Esophagus mucosa (tissue), 1 donor: ENCODE measurements around the gene QKI. TPM values are rescaled to one million over a fixed set of nuclear protein-coding genes. Genes with fewer than 3 reads are reported as not detected.

Experiments
- ATAC-seq: fragments of 200-7000 bp; cut with Tn5 transposase; one replicate; pipeline ENCODE4 v1.9.1; 2020
- total RNA-seq: library from RNA; stranded (reverse); gene quantifications from one replicate; pipeline ENCODE4 v1.2.4, GENCODE V29; 2023
- donor health status: DM: yes; HTN: yes; CAD: no.

The QKI gene
- total RNA-seq, 1 donor from 2014 or later: 39.6 TPM

DNA sequence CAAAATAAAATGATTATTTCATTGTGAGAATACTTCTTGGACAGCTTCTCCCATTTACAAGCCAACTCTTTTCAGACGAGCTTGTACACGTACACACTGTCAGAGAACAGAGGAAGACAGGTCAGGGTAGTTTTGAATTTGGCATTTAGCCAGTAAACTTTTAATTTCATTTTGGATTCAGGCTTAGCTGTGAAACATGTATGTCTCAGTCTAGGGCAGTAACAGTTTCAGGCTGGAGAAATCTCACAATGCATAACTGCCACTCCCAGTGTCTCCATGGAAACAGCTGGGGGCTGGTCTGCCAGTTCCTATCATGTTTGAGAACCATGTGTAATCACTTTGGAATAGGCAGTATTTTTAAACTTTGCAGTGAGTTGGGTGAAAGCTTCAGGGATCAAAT is 22.0 kb upstream of the QKI start:
- peak; percentile 96 for ATAC-seq

DNA sequence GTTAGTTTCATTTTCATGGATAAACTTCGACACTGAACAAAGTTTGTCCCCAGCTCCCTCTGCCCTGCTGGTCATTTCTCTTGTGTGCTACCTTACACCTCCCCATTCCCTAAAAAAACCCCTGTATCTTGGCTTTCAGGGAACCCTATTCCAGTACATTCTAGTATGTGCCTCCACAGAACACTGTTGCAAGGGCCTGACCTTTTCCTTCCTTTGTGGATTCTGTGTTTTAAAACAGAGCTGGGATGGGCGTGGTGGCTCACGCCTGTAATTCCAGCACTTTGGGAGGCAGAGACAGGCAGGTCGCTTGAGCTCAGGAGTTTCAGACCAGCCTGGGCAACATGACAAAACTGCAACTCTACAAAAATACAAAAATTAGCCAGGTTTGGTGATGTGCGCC is 20.6 kb upstream of the QKI start:
- no peak for ATAC-seq

DNA sequence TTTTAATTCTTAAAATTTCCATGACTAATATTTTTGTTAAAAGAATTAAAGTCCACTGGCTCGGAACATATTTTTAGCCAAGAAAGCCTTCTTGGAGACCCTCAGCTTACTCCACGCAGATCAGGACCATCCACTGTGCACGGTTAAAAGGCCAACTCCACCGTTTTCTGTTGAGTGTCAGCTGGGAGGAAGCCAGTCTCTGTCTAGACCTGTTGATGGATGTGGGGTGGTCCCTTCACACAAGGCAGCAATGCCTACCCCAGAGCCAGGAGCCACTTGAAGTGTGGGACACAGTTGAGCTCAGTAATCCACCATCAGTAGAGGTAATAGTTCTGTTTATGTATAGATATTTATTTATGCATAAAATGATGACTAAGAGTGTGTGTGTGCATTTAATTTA is 19.9 kb upstream of the QKI start:
- no peak for ATAC-seq

DNA sequence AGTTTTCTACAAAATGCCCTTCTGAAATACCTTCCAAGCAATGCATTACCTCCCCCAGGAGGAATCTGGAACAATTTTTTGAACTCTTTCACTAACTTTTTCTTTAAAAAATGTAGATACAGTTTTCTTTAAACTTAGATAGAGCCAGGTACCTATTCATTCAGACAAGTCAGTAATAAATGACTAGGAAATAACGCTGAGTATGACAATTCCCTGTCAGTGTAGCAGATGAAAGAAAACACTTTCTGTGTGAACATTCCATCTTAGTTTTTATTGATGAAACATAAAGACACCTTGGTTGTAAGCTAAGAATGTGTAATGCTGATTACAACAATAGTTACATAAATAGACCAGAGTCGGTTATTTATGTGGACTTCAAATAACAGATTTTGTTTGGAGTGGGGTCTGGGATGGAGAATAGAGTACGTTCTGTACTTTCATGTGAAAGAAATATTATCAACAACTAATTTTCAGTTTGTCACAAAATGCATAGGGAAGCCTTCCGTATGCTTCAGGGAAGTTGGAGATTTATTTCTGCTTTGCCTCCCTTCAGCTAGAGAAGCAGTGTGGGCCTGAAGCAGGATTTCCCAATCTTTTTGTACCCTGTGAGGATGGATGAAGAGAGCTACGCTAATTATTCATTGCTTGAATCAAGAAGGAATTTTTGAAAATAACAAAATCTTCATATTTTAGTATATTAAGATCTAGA is 19.2 kb upstream of the QKI start:
- ATAC-seq: no peak

DNA sequence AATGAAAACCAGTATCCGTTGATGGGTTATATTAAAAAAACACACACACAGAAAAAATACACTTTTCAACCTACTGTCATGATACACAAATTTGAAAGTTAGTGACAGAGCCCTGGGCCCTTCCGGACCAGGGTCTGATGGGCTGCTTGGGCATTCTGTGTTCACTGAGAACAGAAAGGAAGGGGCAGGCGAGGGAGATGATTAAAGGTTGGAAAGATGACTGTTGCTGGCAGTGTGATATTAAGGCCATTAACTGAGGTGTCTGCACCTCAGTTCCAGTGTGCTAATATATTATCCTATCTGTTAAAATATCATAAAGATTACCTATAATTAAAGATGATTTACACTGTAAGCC is 18.7 kb upstream of the QKI start:
- ATAC-seq: no peak

DNA sequence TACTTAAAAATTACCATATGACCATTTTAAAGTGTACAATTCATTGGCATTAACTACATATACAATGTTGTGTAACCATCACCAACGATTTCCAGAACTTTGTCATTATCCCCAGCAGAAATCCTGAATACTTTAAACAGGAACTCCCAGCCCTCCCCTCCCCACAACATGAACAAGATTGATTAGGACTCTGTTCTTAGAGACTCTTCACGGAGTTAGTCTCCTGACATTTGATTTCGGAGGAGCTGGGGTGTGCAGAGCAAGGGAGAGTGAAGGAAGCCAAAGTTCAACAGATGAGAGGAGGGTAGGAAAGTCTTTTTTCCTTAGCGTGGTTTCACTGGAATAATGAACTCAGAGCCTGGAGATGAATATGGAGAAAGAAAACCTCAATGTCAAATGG is 17.2 kb upstream of the QKI start:
- ATAC-seq: no peak

DNA sequence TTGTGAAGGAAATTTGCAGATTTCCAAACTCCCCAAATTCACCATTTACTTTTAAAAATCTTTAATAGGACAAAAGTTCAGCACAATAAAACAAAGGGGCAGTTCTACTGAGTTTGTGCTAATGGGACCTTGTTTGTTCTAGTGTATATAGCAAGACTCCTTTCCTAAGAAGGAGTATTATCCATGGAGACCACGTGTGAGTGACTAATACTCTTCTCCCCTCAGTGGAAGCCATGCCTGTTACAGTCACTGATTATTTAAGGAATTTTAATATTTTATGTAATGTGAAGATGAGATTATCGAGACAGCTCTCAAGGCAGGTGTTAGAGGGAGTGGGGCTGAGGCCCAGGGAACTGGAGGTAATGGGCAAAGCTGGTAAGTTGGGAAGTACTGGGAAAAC is 16.4 kb upstream of the QKI start:
- ATAC-seq: no peak

DNA sequence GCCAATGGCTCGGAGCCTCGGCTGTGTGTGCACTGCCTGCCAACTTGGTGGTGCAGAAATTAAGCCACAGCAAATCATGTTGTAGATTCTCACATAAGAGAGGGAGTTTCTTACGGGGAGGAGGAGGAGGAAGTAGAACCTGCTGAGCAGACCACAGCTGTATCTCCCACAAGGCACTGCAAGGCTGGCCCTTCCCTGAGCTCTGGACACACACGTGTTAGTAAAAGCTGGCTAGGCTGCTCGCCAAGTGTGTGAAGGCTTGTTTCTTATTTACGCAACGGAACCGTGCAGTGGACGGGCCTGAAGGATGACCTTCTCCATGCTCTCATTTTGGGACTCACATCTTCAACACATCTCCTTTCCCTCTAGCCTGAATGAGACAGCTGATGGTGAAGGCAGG is 15.7 kb upstream of the QKI start:
- peak; percentile 72 for ATAC-seq

DNA sequence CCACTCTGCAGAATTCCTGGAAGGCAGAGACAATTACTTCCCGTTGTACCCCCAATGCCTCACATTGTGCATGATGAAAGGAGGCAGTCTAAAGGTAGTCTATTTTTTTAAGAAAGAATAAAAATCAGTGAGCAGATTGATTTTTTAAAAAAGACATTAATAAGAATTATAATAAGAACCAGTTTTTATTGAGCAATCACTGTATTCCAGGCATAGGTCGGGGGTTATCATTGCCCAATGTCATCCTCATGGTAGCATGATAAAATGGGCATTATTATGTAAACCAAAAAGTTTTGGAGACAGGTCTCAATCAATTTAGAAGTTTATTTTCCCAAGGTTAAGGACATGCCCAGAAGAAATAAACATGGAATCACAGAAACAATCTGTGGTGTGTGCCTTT is 14.0 kb upstream of the QKI start:
- ATAC-seq: no peak

DNA sequence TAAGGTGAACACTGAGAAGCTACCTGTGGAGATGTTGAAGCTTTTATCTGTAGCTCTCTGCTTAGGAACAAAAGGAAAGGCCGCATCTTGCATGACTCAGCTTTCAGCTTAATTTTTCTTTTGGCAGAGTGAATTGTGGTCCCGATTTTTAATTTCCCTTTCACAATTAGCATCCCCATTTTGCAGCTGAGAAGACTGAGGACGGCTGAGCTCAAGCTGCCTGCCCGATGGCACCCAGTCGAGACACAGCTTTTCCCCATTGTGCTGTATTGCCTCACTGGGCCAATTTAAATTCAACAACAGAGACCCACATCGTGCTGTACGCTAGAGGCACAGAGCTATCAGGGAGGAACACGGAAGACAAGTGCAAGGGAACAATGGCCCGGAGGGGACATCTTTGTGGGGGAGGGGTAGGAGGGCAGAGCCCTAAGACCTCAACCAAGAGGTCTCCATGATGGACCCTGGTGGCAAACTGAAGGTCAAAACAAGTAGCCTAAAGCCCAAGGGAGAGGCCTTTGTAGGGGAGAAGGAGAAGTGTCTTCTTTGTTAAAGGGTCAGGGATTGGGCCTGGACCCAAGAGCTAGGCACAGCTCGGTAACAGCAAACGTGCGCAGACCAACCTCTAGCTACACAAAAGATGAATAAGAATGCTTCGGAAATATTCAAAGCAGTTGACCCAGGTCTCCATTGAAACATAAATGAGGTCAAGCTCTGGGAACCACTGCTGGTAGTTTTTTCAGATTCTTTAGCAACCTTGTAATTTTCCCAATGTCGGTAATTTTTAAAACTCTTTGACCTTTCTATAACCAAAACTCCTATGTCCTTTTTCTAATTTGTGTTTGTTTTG is 13.3 kb upstream of the QKI start:
- ATAC-seq: no peak

DNA sequence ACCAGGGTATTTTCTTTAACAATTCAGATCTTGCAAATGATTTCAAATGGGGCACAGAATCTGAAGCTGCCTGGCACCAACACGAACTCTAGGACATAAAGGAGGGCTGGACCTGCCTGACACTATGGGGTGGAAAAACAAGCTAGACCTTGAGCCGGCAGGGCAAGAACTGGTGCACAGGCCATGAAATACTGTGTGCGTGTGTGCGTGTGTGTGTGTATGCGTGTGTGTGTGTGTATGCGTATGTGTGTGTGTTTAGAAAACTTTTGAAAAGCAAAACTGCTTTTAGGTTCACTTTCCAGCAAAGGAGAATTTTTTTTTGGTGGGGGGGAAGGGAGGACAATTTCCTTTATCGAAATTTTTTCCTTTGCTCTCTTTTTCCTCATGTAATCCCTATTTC is 11.9 kb upstream of the QKI start:
- no peak for ATAC-seq

DNA sequence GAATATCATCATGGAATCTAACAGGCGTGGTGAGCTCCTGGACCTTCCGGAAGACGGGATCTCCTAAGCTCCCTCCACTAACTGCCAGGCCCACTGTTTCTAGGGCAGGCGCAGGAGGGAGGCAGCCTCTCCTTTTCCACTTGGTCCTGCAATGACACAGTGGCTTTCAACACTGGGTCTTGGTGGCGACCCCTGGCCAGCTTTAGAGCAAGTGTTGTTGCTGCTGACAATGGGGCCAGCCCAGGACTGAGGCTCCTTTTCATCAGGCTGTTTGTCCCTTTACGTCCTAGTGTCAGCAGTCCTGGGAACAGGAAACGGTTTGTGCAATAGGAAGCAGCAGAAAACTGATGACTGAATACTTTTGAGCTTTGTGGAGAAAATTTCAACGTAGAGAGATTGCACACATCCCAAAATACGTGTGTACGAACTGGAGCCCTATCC is 9.7 kb upstream of the QKI start:
- peak; percentile 48 for ATAC-seq

DNA sequence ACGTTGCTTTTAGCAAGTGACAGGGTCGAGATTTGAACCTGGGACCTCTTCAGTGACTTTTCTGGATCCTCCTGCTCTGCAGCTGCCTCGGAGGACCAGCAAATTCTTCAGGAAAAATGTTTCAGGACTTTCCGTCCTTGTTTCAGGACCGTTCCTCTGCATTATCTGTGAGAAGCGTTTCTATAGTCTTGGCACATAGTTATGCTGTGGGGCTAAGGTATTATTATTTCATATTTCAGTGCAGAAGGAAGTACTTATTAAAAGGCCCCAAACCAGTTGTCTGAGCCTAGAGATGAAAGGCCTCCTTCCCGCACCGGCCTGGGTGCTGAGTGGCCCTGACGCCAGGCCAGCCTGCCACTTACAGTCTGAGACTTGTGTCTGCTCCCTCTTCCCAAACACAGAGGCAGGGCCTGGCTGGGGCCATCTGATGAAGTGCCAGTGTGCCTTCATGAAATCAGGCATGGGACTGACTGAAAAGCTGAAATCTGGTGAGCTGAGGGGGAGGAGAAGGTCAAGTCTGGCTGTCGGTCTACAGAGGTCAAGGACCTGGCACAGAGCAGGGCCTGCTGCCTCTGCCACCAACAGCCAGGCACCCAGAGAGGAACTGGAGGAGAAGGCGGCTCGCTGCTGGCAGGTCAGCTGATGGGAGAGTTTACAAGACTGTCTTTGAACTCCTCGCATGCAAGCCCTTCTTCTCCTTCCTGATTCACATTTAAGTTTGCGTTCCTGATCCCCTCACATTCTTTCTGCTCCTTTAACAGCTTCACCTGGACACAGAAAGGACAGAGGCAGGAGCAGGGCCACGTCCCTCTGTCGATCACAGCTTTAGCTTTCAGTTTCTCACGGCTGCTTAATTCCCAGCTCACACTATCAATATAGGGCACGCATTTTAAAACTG is 8.9 kb upstream of the QKI start:
- ATAC-seq: peak; percentile 65

DNA sequence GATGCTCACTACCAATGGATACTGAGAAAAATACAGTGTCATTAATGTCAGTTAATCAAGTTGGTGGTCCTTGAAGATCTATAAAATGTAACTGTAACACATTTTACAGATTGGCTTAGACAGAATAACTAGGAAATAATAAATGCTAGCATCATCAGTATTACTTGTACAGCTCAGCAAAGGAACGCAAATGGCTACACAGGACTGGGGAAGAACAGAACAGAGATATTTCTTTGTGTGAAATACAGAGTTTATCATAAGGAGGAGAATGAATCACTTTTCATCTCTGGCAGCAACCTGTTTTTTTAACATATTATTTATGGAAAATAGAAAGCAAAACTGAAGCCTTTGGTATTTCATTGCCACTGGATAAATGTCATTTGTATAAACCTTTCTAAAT is 8.2 kb upstream of the QKI start:
- ATAC-seq: no peak

DNA sequence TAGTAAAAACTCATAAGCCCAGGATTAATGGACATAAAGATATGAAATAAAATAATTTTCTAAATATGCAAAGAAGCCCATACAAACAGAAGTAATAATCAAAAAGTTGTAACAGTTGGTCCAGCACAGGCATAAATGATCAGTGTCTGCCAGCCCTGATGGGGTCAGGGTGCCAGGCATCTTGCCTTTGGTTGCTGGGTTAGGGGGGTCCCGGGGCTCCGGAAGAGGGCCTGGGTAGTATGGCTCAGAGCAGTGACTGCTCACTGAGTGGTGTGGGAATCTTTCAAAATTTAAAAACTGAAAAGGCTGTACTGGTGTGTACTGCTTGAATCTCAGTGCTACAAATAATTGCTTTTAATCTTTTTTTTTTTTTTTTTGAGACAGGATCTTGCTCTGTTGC is 7.7 kb upstream of the QKI start:
- no peak for ATAC-seq

DNA sequence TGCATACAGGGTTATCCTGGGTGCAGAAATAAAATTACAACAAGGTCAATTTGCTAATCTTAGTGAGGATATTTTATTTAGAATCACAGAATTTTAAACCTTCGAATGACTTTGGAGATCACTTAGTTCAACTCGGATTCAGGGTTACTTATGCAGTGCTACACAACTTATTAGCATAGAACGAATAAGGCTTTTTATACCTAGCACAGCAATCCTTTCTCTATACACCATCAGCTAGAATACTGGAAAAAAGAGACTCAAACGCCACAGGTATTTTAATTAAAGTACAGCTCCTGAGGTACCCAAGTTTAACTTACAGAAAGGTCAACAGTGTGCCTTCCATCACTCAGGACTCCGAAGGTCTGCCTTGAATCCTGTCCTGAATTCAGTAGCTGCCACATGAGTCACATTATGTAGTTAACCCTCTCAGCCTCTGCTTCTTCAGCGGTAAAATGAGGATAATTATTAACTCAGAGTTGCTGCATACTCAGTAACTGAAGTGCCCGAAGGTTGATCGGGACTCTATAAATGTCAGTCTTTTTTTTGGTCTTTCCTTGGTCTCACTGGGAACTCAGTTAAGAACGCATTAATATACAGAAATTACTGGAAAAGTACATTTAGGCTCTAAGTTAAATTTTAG is 6.0 kb upstream of the QKI start:
- no peak for ATAC-seq

DNA sequence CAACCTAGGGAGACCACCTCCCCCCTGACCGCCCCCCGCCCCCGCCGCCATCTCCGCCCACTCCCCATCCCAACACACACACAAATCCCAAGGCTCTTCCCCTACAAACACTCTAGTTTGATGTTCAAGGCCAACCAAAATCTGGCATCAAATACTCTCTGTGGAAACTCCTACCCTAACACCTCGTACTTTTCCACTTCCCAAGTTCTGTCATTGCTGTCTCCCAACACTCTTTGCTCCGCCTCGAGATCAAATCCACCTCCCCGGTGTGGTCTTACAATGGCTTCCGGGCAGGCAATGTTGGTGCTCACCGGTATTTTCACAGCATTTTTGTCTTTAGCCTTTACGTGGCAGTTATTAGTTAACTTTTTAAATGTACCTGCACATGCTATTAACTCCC is 4.8 kb upstream of the QKI start:
- no peak for ATAC-seq

DNA sequence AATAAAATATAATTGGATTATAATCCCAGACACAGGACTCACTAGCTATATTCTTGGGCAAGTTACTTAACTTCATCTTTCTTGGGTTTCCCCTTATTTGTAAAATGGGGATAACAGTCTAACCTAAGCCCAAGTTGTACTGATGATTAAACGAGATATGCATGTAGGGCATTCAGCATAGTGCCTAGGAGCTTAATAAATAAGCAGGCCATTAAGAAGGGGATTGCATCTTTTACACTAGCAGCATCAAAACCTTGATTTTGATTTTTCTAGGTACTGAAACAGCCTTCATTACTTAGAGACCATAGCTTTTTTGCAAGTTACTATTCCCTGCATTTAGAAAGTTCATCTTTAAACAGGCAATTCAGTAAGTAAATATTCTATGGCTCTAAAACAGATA is 2.2 kb upstream of the QKI start:
- ATAC-seq: no peak

DNA sequence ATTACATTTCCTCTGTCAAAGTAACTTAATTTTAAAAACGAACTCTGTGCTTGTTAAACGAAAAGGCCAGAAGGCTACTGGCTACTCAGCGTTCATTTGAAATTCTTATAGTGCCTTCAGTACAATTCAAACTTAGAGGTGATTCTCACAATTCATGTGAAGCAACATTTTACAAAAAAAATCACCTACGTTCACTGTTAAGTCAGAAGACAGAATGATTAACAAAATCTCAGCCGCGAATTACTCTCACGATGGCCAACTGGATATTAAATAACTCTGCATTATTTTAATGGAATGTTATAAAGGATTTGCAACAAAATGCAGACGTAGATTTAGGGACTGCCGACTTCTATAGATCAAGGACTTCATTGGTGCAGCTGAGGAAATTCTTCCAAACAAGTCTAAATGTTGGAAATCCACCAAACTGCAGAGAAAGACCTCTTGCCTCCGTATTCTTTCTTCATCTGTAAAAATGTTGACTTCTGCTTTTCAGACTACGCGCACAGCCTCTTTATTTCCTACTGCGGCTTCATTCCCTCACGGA is 1.6 kb upstream of the QKI start:
- ATAC-seq: no peak

DNA sequence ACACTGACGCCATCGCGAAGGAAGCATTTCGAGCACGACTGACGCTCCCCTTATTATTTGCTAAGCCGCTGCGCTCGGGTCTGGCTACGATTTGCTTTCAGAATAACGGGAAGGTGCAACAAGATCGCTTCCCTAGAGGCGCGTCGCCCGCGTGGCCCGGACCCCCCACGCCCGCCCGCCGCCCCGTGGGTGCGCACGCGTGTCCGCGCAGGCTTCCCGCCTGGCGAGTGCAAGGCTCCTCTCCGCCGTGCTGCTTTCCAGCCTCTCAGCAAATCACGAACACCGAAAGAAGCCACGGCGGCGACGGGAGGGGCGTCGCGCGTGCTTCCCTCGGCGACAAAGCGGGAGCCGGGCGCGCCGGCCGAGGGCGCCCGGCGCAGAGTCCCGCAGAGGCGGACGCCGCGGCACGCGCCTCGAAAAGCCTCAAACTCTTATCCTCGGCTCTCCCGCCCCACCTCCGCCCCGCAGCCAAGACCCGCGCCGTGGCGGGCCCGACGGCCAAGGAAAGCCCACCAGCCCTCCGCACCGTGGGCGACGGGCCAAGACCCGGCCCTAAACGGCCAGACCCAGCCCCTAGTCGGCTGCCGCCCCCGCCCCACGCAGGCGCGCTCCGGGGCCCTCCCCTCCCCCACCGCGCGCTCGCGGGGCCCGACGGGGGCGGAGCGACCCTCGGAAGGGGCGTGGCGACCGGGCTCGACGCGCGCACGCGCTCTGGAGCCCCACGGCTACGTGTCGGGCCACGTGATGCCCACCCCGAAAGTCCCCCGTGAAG is 987 bp upstream of the QKI start:
- peak; percentile 93 for ATAC-seq

DNA sequence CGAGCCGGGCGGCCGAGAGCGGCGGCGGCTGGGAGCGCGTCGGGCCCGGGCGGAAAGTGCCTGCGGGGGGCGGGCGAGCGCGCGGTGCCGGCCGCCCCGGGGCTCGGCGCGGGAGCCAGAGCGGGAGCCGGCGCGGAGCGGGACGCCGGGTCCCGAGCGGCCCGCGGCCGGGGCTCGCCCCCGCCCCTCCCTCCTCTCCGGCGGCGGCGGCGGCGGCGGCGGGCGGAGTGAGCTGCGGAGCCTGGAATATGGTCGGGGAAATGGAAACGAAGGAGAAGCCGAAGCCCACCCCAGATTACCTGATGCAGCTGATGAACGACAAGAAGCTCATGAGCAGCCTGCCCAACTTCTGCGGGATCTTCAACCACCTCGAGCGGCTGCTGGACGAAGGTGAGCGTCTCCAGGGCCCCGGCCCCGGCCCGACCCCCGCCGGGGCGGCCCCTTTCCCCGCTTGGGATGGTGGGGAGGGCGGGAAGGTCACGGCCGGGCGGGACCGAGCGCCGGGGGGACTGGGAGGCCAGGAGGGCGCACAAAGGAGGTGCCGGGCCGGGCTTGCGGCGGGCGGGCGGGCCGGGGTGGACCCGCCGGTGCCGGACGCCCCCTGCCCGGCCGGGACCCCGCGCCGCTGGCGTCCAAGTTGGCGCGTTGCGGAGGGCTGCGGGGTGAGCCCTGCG is 565 bp downstream of the QKI start:
- ATAC-seq: peak; percentile 6
